GM21367 (cell line): ENCODE measurements around the gene MICU2.

ENCODE experiments used
- ATAC-seq: cut with Tn5 transposase; IDR thresholded peaks from one replicate; pipeline ENCODE4 v1.9.1; 2021; ENCODE audit not compliant: unreplicated experiment

The MICU2 gene

GRCh38 chr13:21603531-21604448, at the start of gene MICU2:
TSS of gene MICU2 (minus strand) at chr13:21604170. CDS start at chr13:21604148, 22 bp downstream.
- ATAC-seq = peak; percentile 93

GRCh38 chr13:21641629-21642028, 37.7 kb upstream of the MICU2 start:
- no peak for ATAC-seq

- no peak for ATAC-seq
Measured at GRCh38 chr13:21639561-21639960, 35.6 kb upstream of the MICU2 start.

- no peak for ATAC-seq
Measured at GRCh38 chr13:21638319-21639282, 34.6 kb upstream of the MICU2 start.

- no peak for ATAC-seq
Measured at GRCh38 chr13:21637296-21637695, 33.3 kb upstream of the MICU2 start.

- no peak for ATAC-seq
Measured at GRCh38 chr13:21636656-21637055, 32.7 kb upstream of the MICU2 start.

- no peak for ATAC-seq
Measured at GRCh38 chr13:21632196-21632595, 28.2 kb upstream of the MICU2 start.

GRCh38 chr13:21625366-21625765, 21.4 kb upstream of the MICU2 start:
- no peak for ATAC-seq

GRCh38 chr13:21620861-21621260, 16.9 kb upstream of the MICU2 start:
- no peak for ATAC-seq

GRCh38 chr13:21619633-21620220, 15.8 kb upstream of the MICU2 start:
- no peak for ATAC-seq

GRCh38 chr13:21616880-21617279, 12.9 kb upstream of the MICU2 start:
- no peak for ATAC-seq

- ATAC-seq = no peak
Measured at GRCh38 chr13:21616205-21616866, 12.4 kb upstream of the MICU2 start.

- ATAC-seq = no peak
Measured at GRCh38 chr13:21615427-21615826, 11.5 kb upstream of the MICU2 start.

GRCh38 chr13:21613791-21614190, 9.8 kb upstream of the MICU2 start:
- ATAC-seq = no peak

GRCh38 chr13:21611385-21611784, 7.4 kb upstream of the MICU2 start:
- no peak for ATAC-seq

- no peak for ATAC-seq
Measured at GRCh38 chr13:21610687-21611086, 6.7 kb upstream of the MICU2 start.

- ATAC-seq = no peak
Measured at GRCh38 chr13:21608961-21609360, 5.0 kb upstream of the MICU2 start.

- ATAC-seq = no peak
Measured at GRCh38 chr13:21606796-21607195, 2.8 kb upstream of the MICU2 start.

GRCh38 chr13:21606251-21606650, 2.3 kb upstream of the MICU2 start:
- no peak for ATAC-seq

- no peak for ATAC-seq
Measured at GRCh38 chr13:21596722-21597121, 7.2 kb downstream of the MICU2 start.

- peak; percentile 50 for ATAC-seq
Measured at GRCh38 chr13:21595546-21595822, 8.5 kb downstream of the MICU2 start.
